Bronchial epithelial cell (primary cell): ENCODE results near the gene PGGT1B. TPM values are rescaled to one million over a fixed set of nuclear protein-coding genes. Genes with fewer than 3 reads are reported as not detected.

Experiments
- DNase-seq: peaks from one replicate; pipeline ENCODE4 v3.0.0-alpha.2; 2010; ENCODE audit warnings: low read depth
- FAIRE-seq: peaks from 2 replicates; lab custom pipeline; 2011; peaks lifted over from hg19 to GRCh38; lab: Jason Lieb, UNC
- H3K27me3 ChIP-seq: 2 replicates; pipeline ENCODE4 v1.5.1; 2011; ENCODE audit warnings: low read length; ENCODE audit not compliant: control insufficient read depth, insufficient read depth
- H3K36me3 ChIP-seq: 2 replicates; pipeline ENCODE4 v1.5.1; 2011; ENCODE audit warnings: low read length; ENCODE audit not compliant: control insufficient read depth, insufficient read depth
- H3K4me3 ChIP-seq: 2 replicates; pipeline ENCODE4 v1.5.1; 2011; ENCODE audit warnings: mild to moderate bottlenecking, low read depth, low read length, control low read depth
- total RNA-seq: library from RNA; depleted of rRNA; stranded (reverse); fragments of >200 nt; gene quantifications from 2 replicates; pipeline ENCODE4 v1.2.1, GENCODE V29; 2014
- TF ChIP-seq, protein P1 (sequence below): IDR thresholded peaks from 2 replicates; pipeline ENCODE4 v1.5.1; 2011; ENCODE audit warnings: mild to moderate bottlenecking, moderate library complexity, low read length, control low read depth, inconsistent platforms; ENCODE audit not compliant: insufficient read depth, severe bottlenecking

PGGT1B gene
- total RNA-seq, 1 donor from 2014 or later: 18.4 TPM

DNA sequence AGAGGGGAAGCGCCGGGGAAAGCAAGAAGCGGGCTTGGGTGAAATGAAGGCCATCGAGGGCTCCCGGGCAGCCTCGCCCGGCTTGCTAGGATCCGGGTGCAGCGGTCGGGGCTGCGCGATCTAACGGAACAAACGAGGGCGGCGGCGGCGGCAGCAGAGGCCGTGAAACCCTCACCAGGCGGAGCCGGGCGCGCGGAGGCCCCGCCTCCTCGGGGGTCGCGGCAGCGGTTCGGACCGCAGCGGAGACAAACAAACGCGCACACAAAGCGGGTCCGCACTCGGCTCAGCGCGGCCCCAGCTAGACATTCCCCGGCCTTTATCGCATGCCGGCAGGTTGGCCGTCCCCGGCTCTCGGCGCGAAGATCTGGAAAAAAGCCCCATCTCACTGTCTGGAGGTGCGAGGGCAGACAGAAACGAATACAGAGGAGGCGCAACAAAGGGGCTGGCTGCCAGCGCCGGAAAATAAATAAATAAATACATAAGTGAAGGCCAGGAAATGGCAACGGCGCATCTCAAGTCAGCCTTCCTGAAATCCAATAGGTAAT lies 82.4 kb downstream of the PGGT1B start:
- Histone ChIP-seq H3K4me3 (peak overlapping the region; percentile 19), H3K27me3 (peaks cover 33% of the 10 kb centered on the region), H3K36me3 (no peaks in the 10 kb centered on the region)
- DNase-seq: peak; percentile 2
- FAIRE-seq: no peak
- TF ChIP-seq, protein P1, sequence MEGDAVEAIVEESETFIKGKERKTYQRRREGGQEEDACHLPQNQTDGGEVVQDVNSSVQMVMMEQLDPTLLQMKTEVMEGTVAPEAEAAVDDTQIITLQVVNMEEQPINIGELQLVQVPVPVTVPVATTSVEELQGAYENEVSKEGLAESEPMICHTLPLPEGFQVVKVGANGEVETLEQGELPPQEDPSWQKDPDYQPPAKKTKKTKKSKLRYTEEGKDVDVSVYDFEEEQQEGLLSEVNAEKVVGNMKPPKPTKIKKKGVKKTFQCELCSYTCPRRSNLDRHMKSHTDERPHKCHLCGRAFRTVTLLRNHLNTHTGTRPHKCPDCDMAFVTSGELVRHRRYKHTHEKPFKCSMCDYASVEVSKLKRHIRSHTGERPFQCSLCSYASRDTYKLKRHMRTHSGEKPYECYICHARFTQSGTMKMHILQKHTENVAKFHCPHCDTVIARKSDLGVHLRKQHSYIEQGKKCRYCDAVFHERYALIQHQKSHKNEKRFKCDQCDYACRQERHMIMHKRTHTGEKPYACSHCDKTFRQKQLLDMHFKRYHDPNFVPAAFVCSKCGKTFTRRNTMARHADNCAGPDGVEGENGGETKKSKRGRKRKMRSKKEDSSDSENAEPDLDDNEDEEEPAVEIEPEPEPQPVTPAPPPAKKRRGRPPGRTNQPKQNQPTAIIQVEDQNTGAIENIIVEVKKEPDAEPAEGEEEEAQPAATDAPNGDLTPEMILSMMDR: no peak

- Histone ChIP-seq H3K36me3 (no peaks in the 10 kb centered on the region), H3K27me3 (peaks cover 33% of the 10 kb centered on the region), H3K4me3 (peak overlapping the region; percentile 19)
- no peak for DNase-seq
- no peak for FAIRE-seq
- TF ChIP-seq, protein P1: no peak
Observed at GRCh38 chr5:115179394-115180164, 83.1 kb downstream of the PGGT1B start.

DNA sequence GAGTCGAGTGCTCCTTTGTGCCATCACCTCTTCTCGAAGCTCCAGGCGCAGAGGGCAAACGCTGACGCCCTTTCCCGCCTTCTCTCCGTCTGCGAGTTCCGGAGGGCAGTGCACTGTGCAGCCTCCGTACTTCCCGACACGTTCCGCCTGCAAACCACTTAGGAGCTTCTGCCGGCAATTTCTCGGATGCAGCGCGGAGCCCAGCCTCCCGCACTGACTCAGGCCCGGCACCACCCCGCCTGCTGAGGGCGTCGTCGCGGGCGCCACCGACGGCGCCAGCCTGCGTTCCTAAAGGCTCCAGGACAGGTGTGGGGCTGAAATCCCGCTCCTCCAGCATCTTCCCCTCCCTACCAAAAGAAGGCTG lies 83.7 kb downstream of the PGGT1B start:
- no peaks in the 10 kb centered on the region for H3K36me3 ChIP-seq
- H3K27me3 ChIP-seq: peaks cover 35% of the 10 kb centered on the region
- FAIRE-seq (no peak), DNase-seq (no peak)
- no peak overlapping the region for H3K4me3 ChIP-seq
- TF ChIP-seq, protein P1: no peak

DNA sequence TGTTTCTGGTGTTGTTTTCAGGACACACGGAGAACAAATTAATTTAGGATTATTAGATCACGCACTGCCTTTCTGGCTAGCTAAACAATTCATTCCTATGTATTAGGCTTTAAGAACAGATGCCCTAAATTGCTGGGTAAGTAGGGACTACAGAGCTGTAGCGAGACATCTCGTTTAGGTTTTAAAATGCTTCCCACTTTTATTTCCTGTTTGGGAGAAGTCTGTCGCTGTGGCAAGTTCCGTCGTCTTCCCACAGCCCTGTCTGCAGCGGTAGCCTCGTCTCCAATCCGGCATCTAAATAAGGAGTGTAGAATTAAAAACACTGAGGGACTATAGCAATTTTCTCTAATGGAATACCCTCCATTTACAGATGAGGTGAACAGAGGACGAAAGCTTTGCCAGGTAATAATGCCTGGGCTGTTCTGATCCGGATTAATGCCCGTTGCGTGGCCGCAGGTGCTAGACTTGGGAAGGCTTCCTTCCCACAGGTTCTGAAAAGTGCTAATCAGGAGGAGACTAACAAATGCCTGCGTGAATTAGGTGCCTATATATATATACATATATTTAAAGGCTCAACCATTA lies 91.7 kb downstream of the PGGT1B start:
- peaks cover 16% of the 10 kb centered on the region for H3K27me3 ChIP-seq
- FAIRE-seq (no peak), DNase-seq (no peak)
- no peaks in the 10 kb centered on the region for H3K36me3 ChIP-seq
- TF ChIP-seq, protein P1: no peak
- no peak overlapping the region for H3K4me3 ChIP-seq

GRCh38 chr5:115170134-115170928 lies 92.3 kb downstream of the PGGT1B start:
- Histone ChIP-seq H3K27me3 (peaks cover 16% of the 10 kb centered on the region), H3K36me3 (no peaks in the 10 kb centered on the region), H3K4me3 (peak overlapping the region; percentile 83)
- DNase-seq (no peak), FAIRE-seq (no peak)
- TF ChIP-seq, protein P1: no peak
